Psoas muscle (tissue), 8 donors: Measurements from ENCODE around the gene CCDC8. TPM values are rescaled to one million over a fixed set of nuclear protein-coding genes. Genes with fewer than 3 reads are reported as not detected.
A peak's percentile ranks its signal among the peaks of the same experiment; 100 is the strongest.

Experiments used
- ATAC-seq, 4 donors: fragments of 200-7000 bp; cut with Tn5 transposase; one replicate each; pipeline ENCODE4 v1.9.1; 2020; ENCODE audit warnings: moderate library complexity in 3 of 4, mild to moderate bottlenecking in 2 of 4
- DNase-seq, 2 donors: peaks; one replicate each; pipeline ENCODE4 v3.0.0-alpha.2; 2020
- H3K27ac ChIP-seq: fragments of 200-600 bp; one replicate; pipeline ENCODE4 v1.8.0; 2022
- H3K27me3 ChIP-seq, 3 donors: fragments of 200-600 bp in 1 of 3; one replicate each; pipeline versions ENCODE4 v1.6.1 to v1.8.0; 2013 to 2022; ENCODE audit warnings: low read length in 2 of 3, mild to moderate bottlenecking in 2 of 3, moderate library complexity in 1 of 3; ENCODE audit not compliant: insufficient read depth in 3 of 3
- H3K36me3 ChIP-seq, 2 donors: fragments of 200-600 bp in 1 of 2; one replicate each; pipeline versions ENCODE4 v1.6.1 to v1.8.0; 2013 to 2022; ENCODE audit warnings: low read depth in 1 of 2, mild to moderate bottlenecking in 1 of 2, moderate library complexity in 1 of 2; ENCODE audit not compliant: insufficient read depth in 1 of 2
- H3K4me1 ChIP-seq: fragments of 200-600 bp; one replicate; pipeline ENCODE4 v1.8.0; 2022
- H3K4me3 ChIP-seq: fragments of 200-600 bp; one replicate; pipeline ENCODE4 v1.8.0; 2022; ENCODE audit warnings: mild to moderate bottlenecking
- H3K9me3 ChIP-seq: fragments of 200-600 bp; one replicate; pipeline ENCODE4 v1.8.0; 2022
- WGBS, 3 donors: extraction: QIAGEN DNeasy Blood & Tissue Kit; methylation state at CpG; one replicate each; pipeline versions ENCODE4 v1.1.6 to v1.1.7; 2013; 5-methylcytosine and 5-hydroxymethylcytosine counted together
- intact Hi-C, 2 donors: fragments of 100-400 bp; cut with DNase I; formaldehyde crosslinking; loops; one replicate each; pipeline versions ENCODE4 v1.11.0 to v1.14.2; 2022
- polyA plus RNA-seq, 3 donors: library from polyadenylated mRNA; stranded (reverse); fragments of 200-250 nt; gene quantifications; one replicate each; pipeline ENCODE4 v1.2.3, GENCODE V29; 2013
- total RNA-seq, 4 donors: library from RNA; stranded (reverse); fragmentation: NEBNext Ultra II Directional in 2 of 4; extraction: Animal tissue kit (Norgen Biotek cat#: 25700) in 2 of 4; gene quantifications; one replicate each; pipeline versions ENCODE4 v1.2.1 to v1.2.4, GENCODE V29; 2021 to 2023
- TF ChIP-seq, protein P1 (sequence below): fragments of 200-600 bp; IDR thresholded peaks from one replicate; pipeline ENCODE4 v1.8.0; 2022; ENCODE audit warnings: antibody characterized with exemption
- donor health status: healthy with polysubstance abuse.
- donor health status: DM: no; HTN: no; CAD: no; lungs with moderate emphysema.
- donor health status: Bipolar disorder and iron deficiency.
- donor health status: healthy.
- donor health status: DM: yes; HTN: yes; CAD: no.
- donor health status: DM: no; HTN: no; CAD: no.
- donor health status: DM: no; HTN: no; CAD: no.
- donor health status: DM: yes; HTN: yes; CAD: no.

CCDC8 gene
- total and polyA plus RNA-seq, 7 donors, result 0.51 to 7.0 (median 1.6) TPM

DNA sequence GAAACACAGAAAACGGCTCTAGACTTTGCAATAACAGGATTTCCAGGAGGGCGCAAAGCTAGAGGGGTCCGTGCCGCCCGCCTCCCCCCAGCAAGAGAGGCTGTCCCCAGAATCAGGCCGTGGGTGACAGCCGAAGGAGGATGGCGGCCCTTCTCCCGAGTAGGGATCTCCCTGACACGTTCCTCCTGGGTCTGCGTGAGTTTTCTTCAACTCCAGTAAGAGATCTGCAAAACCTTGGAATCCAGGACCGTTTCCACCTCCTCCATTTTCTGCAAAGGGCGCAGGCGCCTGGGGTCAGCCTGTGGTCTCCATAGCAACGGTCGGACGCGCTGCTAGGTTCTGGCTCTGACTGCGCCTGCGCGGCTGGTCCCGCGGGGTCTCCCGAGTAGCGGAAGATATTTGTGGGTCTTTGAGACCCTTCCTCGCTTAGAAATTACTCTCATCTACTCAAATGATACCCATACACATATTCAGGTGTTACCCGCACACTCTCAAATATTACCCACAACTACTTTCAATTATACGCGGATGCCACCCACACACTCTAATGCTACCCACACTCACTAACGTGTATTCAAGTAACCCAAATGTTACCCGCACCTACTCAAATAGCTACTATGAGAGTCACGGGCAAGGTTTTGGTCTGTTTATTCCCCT, 13.3 kb upstream of the CCDC8 start:
- Histone ChIP-seq H3K9me3 (no peaks in the 10 kb centered on the region), H3K4me3 (peak overlapping the region; percentile 62), H3K27me3 (peaks cover 0 to 61% (median 16%) of the 10 kb centered on the region in 3 donors), H3K4me1 (no peaks in the 10 kb centered on the region), H3K27ac (no peak overlapping the region), H3K36me3 (no peaks in the 10 kb centered on the region)
- ATAC-seq, result peak in 2 of 4 donors; percentile 58 to 69
- DNase-seq, result peak; percentile 73 to 85
- TF ChIP-seq, protein P1, sequence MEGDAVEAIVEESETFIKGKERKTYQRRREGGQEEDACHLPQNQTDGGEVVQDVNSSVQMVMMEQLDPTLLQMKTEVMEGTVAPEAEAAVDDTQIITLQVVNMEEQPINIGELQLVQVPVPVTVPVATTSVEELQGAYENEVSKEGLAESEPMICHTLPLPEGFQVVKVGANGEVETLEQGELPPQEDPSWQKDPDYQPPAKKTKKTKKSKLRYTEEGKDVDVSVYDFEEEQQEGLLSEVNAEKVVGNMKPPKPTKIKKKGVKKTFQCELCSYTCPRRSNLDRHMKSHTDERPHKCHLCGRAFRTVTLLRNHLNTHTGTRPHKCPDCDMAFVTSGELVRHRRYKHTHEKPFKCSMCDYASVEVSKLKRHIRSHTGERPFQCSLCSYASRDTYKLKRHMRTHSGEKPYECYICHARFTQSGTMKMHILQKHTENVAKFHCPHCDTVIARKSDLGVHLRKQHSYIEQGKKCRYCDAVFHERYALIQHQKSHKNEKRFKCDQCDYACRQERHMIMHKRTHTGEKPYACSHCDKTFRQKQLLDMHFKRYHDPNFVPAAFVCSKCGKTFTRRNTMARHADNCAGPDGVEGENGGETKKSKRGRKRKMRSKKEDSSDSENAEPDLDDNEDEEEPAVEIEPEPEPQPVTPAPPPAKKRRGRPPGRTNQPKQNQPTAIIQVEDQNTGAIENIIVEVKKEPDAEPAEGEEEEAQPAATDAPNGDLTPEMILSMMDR, result no peak
- 3 to 11% (median 5%) methylated on average over 32 of the region's 32 CpGs for WGBS, 3 donors
- intact Hi-C loops, result no loop called here

DNA sequence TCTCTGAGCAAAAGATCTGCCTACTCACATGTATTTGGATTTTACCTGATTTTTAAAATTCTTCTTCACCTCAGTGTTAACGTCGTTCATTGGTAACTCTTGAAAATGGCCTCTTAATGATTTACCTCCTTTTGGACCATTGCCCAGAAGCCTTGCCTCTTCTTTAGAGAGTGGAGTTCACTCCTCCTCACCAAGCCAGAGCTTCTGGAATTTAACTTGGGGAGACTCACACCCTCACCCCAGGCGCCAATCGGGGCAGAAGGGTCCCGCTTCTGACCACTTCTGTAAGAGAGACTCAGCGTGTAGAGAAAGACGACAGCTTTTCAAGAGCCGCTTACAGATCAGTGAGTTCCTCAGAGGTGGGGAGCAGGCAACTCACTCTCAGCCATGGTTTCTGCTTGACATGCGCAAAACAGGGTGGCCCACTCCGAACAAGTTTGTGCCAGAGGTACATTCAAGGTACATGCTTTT, 12.7 kb upstream of the CCDC8 start:
- intact Hi-C loops, result no loop called here

DNA sequence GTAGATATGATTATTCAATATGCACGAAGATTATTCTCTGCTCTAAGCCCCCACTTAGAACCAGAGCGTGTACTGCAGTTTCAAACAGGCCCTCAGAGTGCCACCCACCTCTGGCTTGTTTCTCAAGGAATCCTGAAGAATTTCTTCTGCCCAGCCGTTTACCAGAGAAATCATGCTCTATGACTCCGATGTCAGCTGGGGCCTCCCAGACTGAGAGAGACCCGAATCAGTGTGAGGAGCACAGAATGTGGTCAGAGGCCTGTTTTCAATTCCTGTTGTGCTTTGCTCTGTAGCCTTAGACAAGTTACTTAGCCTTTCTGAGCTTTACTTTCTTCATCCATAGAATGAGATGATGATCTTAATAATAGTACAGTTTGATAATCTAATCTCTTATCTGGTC, 9.8 kb upstream of the CCDC8 start:
- 60 to 78% (median 63%) methylated on average over 5 of the region's 5 CpGs for WGBS, 3 donors
- ATAC-seq, result no peak
- H3K27ac ChIP-seq, result no peak overlapping the region

More for the DNA sequence above, 12.7 kb upstream of the CCDC8 start:
- peaks cover 0 to 58% (median 16%) of the 10 kb centered on the region in 3 donors for H3K27me3 ChIP-seq
- H3K4me1 ChIP-seq, result no peaks in the 10 kb centered on the region
- WGBS, 3 donors, result 15 to 33% (median 22%) methylated on average over 10 of the region's 10 CpGs
- TF ChIP-seq, protein P1, result no peak
- H3K4me3 ChIP-seq, result peak overlapping the region; percentile 62
- ATAC-seq (no peak), DNase-seq (no peak)
- no peaks in the 10 kb centered on the region for H3K9me3 ChIP-seq
- H3K36me3 ChIP-seq, result no peaks in the 10 kb centered on the region
- no peak overlapping the region for H3K27ac ChIP-seq

DNA sequence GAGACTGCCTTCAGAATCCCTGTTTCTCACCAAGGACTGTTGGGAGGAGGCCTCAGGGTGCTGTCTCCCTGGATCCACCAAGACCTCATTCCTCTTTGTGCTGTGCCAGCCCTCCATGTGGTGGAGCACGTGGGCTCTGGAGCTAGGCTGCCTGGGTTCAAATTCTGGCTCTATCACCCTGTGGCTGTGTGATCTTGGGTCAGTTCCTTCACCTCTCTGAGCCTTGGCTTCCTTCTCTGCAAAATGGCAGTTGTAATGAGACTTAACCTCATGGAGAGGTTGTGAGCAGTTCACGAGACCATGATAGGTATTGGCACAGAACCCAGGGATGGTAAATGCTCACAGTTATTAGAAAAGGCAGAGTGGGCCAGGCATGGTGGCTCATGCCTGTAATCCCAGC, 9.0 kb upstream of the CCDC8 start:
- Histone ChIP-seq H3K36me3 (no peaks in the 10 kb centered on the region), H3K4me1 (no peaks in the 10 kb centered on the region), H3K4me3 (no peak overlapping the region), H3K9me3 (no peaks in the 10 kb centered on the region), H3K27me3 (peaks cover 0 to 44% (median 14%) of the 10 kb centered on the region in 3 donors), H3K27ac (no peak overlapping the region)
- TF ChIP-seq, protein P1, result no peak
- 61 to 77% (median 71%) methylated on average over 2 of the region's 2 CpGs for WGBS, 3 donors
- intact Hi-C loops, result no loop called here
- ATAC-seq, result no peak
- no peak for DNase-seq

More for the DNA sequence above, 9.8 kb upstream of the CCDC8 start:
- TF ChIP-seq, protein P1, result no peak
- Histone ChIP-seq H3K9me3 (no peaks in the 10 kb centered on the region), H3K27me3 (peaks cover 0 to 42% (median 14%) of the 10 kb centered on the region in 3 donors), H3K4me3 (no peak overlapping the region), H3K36me3 (no peaks in the 10 kb centered on the region), H3K4me1 (no peaks in the 10 kb centered on the region)
- no peak for DNase-seq
- intact Hi-C loops, result no loop called here
